HepG2 (cell line): ENCODE data around the gene NDUFS1. TPM values are rescaled to one million over a fixed set of nuclear protein-coding genes. Genes with fewer than 3 reads are reported as not detected.
"Not testable (repeated sequence)": the region's sequence is repeated elsewhere in the genome, so short reads cannot be mapped to it uniquely, and the experiment has no call there.

ENCODE experiments used
- ATAC-seq: fragments of 200-7000 bp; cut with Tn5 transposase; 3 replicates; pipeline ENCODE4 v1.9.1; 2020; ENCODE audit warnings: mild to moderate bottlenecking, moderate library complexity
- BruUV-seq: library from RNA; stranded (reverse); fragments of 400-500 nt; replicated peaks from 2 replicates; lab custom pipeline; 2021; lab: Mats Ljungman, UMichigan
- CTCF ChIA-PET: fragments of 300-600 bp; formaldehyde crosslinking; extraction: SDS; loops from one replicate; lab custom pipeline; 2021; ENCODE audit warnings: low total read pairs, inconsistent platforms, low intra/inter-chr PET ratio; lab: Yijun Ruan, JAX
- POLR2A ChIA-PET: fragments of 350-600 bp; sonication (Branson Sonifier 250); formaldehyde crosslinking; loops from one replicate; lab custom pipeline; 2020; ENCODE audit warnings: antibody characterized with exemption, inconsistent platforms; lab: Yijun Ruan, JAX
- DNase-seq: peaks from one replicate; pipeline ENCODE4 v3.0.0-alpha.2; 2015; ENCODE audit warnings: low spot score
- FAIRE-seq: peaks from 3 replicates; lab custom pipeline; 2011; peaks lifted over from hg19 to GRCh38; lab: Jason Lieb, UNC
- H2AFZ ChIP-seq: one replicate; pipeline ENCODE4 v1.6.1; 2011; ENCODE audit warnings: low read length, inconsistent platforms
- H3K27ac ChIP-seq: fragments of 300-600 bp; 3 replicates; pipeline ENCODE4 v1.8.0; 2011; ENCODE audit warnings: mixed run types, mild to moderate bottlenecking, mixed read lengths, low read length, inconsistent platforms; ENCODE audit not compliant: insufficient read depth; ENCODE audit errors: extremely low read length
- H3K27me3 ChIP-seq, 2 experiments: fragments of 200-600 bp in 1 of 2; 2 replicates in 1 of 2; 3 replicates in 1 of 2; pipeline versions ENCODE4 v1.6.0 to v1.8.0; 2011; ENCODE audit warnings: low read length in 2 of 2, mild to moderate bottlenecking in 2 of 2, moderate library complexity in 2 of 2, inconsistent platforms in 1 of 2; ENCODE audit not compliant: insufficient read depth in 2 of 2, control insufficient read depth in 1 of 2
- H3K36me3 ChIP-seq, 2 experiments: fragments of 200-600 bp in 1 of 2; replicated peaks in 1 of 2; 2 replicates in 1 of 2; 3 replicates in 1 of 2; pipeline versions ENCODE4 v1.5.1 to v1.8.0; 2011; ENCODE audit warnings: low read length in 2 of 2, inconsistent platforms in 1 of 2; ENCODE audit not compliant: insufficient read depth in 2 of 2, control insufficient read depth in 1 of 2
- H3K4me1 ChIP-seq: 2 replicates; pipeline ENCODE4 v1.5.1; 2012; ENCODE audit warnings: low read length, inconsistent platforms; ENCODE audit not compliant: insufficient read depth
- H3K4me2 ChIP-seq: 2 replicates; pipeline ENCODE4 v1.6.0; 2011; ENCODE audit warnings: low read depth, low read length, inconsistent platforms
- H3K4me3 ChIP-seq, 3 experiments: fragments of 200-600 bp in 1 of 3; sonication (generic), shearing (Covaris generic) in 1 of 3; replicated peaks in 1 of 3; 2 replicates each; pipeline ENCODE4 v1.5.1; 2011 to 2016; ENCODE audit warnings: low read length in 3 of 3, inconsistent platforms in 2 of 3, low read depth in 2 of 3, mild to moderate bottlenecking in 2 of 3, control low read depth in 1 of 3, mixed read lengths in 1 of 3; ENCODE audit not compliant: insufficient read depth in 1 of 3
- H3K79me2 ChIP-seq: one replicate; pipeline ENCODE4 v1.6.1; 2011; ENCODE audit warnings: low read length, inconsistent platforms; ENCODE audit not compliant: insufficient read depth
- H3K9ac ChIP-seq: 2 replicates; pipeline ENCODE4 v1.6.0; 2011; ENCODE audit warnings: mild to moderate bottlenecking, low read depth, low read length, inconsistent platforms; ENCODE audit not compliant: insufficient read depth
- H3K9me3 ChIP-seq: 2 replicates; pipeline ENCODE4 v1.5.1; 2012; ENCODE audit warnings: mild to moderate bottlenecking, low read length
- H4K20me1 ChIP-seq: 2 replicates; pipeline ENCODE4 v1.6.0; 2011; ENCODE audit warnings: inconsistent platforms, mild to moderate bottlenecking, low read length, moderate library complexity; ENCODE audit not compliant: insufficient read depth
- FIP1L1 ChIP-seq: fragments of 200-400 bp; formaldehyde crosslinking; IDR thresholded peaks from 2 replicates; pipeline ENCODE4 v1.6.1; 2018; ENCODE audit warnings: low read depth, mild to moderate bottlenecking, low read length, moderate library complexity, borderline replicate concordance; ENCODE audit not compliant: insufficient read depth
- ZFX ChIP-seq: sonication (generic); formaldehyde crosslinking; IDR thresholded peaks from 2 replicates; pipeline ENCODE4 v1.4.0; 2020; ENCODE audit warnings: mild to moderate bottlenecking, low read depth, missing genetic modification reagents, moderate library complexity
- ZNF740 ChIP-seq: sonication (generic); formaldehyde crosslinking; IDR thresholded peaks from 2 replicates; pipeline ENCODE4 v1.4.0; 2020; ENCODE audit warnings: missing genetic modification reagents
- WGBS: methylation state at CpG from one replicate; pipeline ENCODE4 v1.1.6; 2017; ENCODE audit warnings: low lambda C conversion rate; 5-methylcytosine and 5-hydroxymethylcytosine counted together
- in situ Hi-C: cut with HindIII; loops from 2 replicates; pipeline ENCODE4 v1.10.0; 2017; ENCODE audit warnings: low pct_unique_long_range_greater_than_20kb; ENCODE audit not compliant: extremely low pct_ligation_motif_present
- intact Hi-C: fragments of 100-400 bp; cut with micrococcal nuclease; formaldehyde crosslinking; loops from one replicate; pipeline ENCODE4 v1.10.0; 2022; ENCODE audit not compliant: unreplicated experiment
- polyA plus RNA-seq, 8 experiments: library from polyadenylated mRNA; depleted of rRNA in 3 of 8; stranded (reverse) in 7 of 8; unstranded in 1 of 8; fragments of >200 nt; fragmentation: Illumina TruSeq in 4 of 8; extraction: Trizol in 4 of 8; gene quantifications; 2 replicates each; pipeline versions ENCODE4 v1.2.1 to v1.2.3, GENCODE V29; 2011 to 2016; ENCODE audit warnings: low read depth in 4 of 8, missing spikeins in 1 of 8, mixed read lengths in 1 of 8; ENCODE audit not compliant: insufficient read depth in 1 of 8
- total RNA-seq, 5 experiments: library from RNA; depleted of rRNA; stranded (reverse); fragments of >200 nt; fragmentation: Illumina TruSeq; extraction: Trizol; gene quantifications; 2 replicates each; pipeline ENCODE4 v1.2.3, GENCODE V29; 2016; ENCODE audit warnings: low read depth in 1 of 5

The NDUFS1 gene
- total and polyA plus RNA-seq, 2 of the 13 experiments (the other 11 are each of a cell fraction or from before 2014, with no cell fraction given): 139 to 242 TPM

- Histone ChIP-seq H3K27me3 (peaks cover 0 to 6% of the 10 kb centered on the region in 2 experiments; a peak in 3 of 5 replicates), H3K4me1 (no peaks in the 10 kb centered on the region), H3K36me3 (no peaks in the 10 kb centered on the region), H3K79me2 (no peaks in the 10 kb centered on the region), H4K20me1 (no peaks in the 10 kb centered on the region), H3K4me3 (no peak overlapping the region), H2AFZ (no peak overlapping the region), H3K27ac (no peak overlapping the region), H3K9me3 (no peaks in the 10 kb centered on the region), H3K4me2 (no peak overlapping the region), H3K9ac (no peak overlapping the region)
- WGBS: 87% methylated on average over 4 of the region's 4 CpGs
- FAIRE-seq: no peak
- TF ChIP-seq FIP1L1: no peak
- TF ChIP-seq ZNF740 (CRISPR knock-in tag): no peak
- no peak for TF ChIP-seq ZFX
- no TSS peak for BruUV-seq
- ChIA-PET POLR2A (no interaction called here), CTCF (no interaction called here)
- intact Hi-C loops: no loop called here
- in situ Hi-C loops: no loop called here
- DNase-seq: no peak
- ATAC-seq: no peak
These were observed 13.9 kb upstream of the NDUFS1 start for GRCh38 chr2:206173147-206173546.

GRCh38 chr2:206171624-206172397 lies 12.6 kb upstream of the NDUFS1 start:
- H3K36me3 ChIP-seq, DNase-seq, in situ Hi-C loops, intact Hi-C loops, H3K4me2 ChIP-seq, H3K9me3 ChIP-seq, BruUV-seq, H3K79me2 ChIP-seq, H3K9ac ChIP-seq, CTCF ChIA-PET, H4K20me1 ChIP-seq, H3K27me3 ChIP-seq, ATAC-seq, H2AFZ ChIP-seq, H3K27ac ChIP-seq, H3K4me3 ChIP-seq, POLR2A ChIA-PET, H3K4me1 ChIP-seq, FAIRE-seq: not testable (repeated sequence)
- 91% methylated on average over 34 of the region's 52 CpGs for WGBS
